ENCODE results near the gene TBCEL.
"Not testable (repeated sequence)": the region's sequence is repeated elsewhere in the genome, so short reads cannot be mapped to it uniquely, and the experiment has no call there.

The TBCEL gene

DNA sequence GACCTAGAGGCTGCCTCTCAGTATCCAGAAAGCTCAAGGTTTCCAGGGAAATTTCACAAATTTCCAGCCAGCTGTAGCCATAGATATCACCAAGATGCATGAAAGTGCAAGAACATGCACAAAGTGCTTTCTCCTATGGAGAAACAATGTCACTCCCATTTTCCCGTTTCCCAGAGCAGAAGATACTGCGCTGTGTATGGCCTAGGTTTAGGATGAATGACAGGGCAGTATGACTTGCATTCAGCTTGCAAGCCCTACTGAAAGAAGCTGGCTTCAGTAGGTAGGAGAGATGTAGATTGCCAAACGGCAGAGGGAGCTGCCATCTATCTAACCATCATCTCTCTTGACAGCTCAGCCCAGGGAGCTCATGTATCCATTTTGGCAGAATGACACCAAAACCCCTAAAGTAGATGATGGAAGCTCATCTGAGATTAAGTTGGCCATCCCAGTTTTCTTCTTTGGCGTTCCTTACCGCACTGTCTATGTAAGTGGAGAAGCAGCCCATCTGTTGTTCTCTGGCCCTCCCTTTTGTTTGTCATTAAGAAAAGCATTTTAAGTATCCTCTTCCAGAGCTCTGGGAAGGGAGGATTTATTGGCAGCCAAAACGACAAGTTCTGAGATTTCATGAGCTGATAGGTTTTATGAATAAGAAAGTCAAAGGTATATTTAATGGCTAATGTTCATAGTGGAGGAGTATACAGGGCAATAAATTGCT, 81.7 kb downstream of the TBCEL start:
- no peak for DNase-seq (ENCODE audit: low read depth in 2 of 2)

GRCh38 chr11:121106812-121107211, 82.9 kb downstream of the TBCEL start:
- DNase-seq (ENCODE audit: low read depth in 2 of 2), result no peak

DNA sequence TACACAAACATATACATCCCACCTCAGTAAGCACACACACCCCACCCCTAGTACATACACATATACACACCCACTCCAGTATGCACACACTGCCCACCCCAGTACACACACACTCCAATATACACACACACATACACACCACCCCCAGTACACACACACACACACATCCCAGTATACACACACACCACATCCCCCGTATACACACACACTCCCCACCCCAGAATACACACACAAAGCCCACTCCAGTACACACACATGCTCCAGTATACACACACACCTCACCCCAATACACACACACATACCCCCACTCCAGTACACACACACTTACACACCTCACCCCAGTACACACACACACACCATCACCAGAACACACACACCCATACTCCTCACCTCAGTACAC, 84.5 kb downstream of the TBCEL start:
- DNase-seq (ENCODE audit: low read depth in 2 of 2), result no peak

- no peak for DNase-seq (ENCODE audit: low read depth in 2 of 2)
Observed at GRCh38 chr11:121109471-121109870, 85.6 kb downstream of the TBCEL start.

DNA sequence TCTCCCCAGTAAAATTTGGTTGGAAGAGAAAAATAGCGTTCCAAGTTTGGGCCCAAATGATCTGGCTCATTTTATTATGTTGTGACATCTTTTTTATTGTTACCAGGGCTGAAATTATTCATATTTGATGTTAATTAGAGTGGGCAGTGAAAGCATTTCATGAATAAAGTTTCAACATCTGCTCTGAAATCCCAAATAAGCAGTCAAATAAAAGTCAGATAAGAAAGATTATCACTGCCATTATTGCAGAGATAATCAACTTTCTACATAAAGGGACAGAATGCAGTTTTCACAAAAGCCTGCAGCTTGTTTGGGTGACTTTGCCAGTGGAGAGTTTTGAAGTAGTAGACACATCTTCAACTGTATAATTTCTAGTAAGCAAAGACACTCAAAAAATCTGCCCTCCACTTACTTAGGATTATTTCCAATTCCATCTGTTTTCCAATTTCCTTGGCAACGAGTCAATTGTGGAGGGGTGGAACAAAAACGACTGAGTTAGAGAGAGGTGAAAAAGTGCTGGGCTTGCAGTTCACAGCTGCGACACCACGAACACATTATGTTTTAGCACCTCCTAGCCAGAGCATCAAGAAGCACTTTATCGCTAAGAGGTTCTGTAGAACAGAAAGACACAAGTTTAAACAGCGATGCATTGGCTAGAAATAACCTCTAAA, 86.1 kb downstream of the TBCEL start:
- DNase-seq (ENCODE audit: low read depth in 2 of 2), result no peak

- no peak for DNase-seq (ENCODE audit: low read depth in 2 of 2)
Observed at GRCh38 chr11:121110871-121111724, 87.2 kb downstream of the TBCEL start.

GRCh38 chr11:121112498-121113455, 88.9 kb downstream of the TBCEL start:
- DNase-seq (ENCODE audit: low read depth in 2 of 2), result peak; percentile 25 to 28

- no peak for DNase-seq (ENCODE audit: low read depth in 2 of 2)
Observed at GRCh38 chr11:121113611-121114010, 89.7 kb downstream of the TBCEL start.

- not testable (repeated sequence) for DNase-seq (ENCODE audit: low read depth in 2 of 2)
Observed at GRCh38 chr11:121115024-121115423, 91.1 kb downstream of the TBCEL start.

DNA sequence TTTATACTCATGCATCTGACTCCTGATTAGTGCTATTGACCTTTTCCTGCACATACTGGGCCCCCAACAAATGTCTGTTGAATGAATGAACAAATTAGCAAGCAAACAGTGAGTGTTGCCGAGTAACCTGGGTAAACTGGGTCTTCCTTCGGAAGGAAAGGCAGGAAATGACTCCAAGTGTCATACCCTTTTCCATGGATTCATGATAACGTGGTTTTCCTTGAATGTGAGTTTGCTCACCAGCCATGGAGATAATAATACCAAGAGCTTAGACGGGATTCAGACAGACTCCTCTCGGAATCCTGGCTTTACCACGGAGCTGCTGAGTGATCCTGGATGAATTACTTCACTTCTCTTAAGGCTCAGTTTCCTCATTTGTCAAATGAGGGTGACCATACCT, 93.9 kb downstream of the TBCEL start:
- DNase-seq (ENCODE audit: low read depth in 2 of 2), result no peak

GRCh38 chr11:121119440-121119839, 95.5 kb downstream of the TBCEL start:
- no peak for DNase-seq (ENCODE audit: low read depth in 2 of 2)

GRCh38 chr11:121122328-121122727, 98.4 kb downstream of the TBCEL start:
- DNase-seq (ENCODE audit: low read depth in 2 of 2), result no peak

GRCh38 chr11:121123496-121124069, 99.7 kb downstream of the TBCEL start:
- DNase-seq (ENCODE audit: low read depth in 2 of 2), result no peak

DNA sequence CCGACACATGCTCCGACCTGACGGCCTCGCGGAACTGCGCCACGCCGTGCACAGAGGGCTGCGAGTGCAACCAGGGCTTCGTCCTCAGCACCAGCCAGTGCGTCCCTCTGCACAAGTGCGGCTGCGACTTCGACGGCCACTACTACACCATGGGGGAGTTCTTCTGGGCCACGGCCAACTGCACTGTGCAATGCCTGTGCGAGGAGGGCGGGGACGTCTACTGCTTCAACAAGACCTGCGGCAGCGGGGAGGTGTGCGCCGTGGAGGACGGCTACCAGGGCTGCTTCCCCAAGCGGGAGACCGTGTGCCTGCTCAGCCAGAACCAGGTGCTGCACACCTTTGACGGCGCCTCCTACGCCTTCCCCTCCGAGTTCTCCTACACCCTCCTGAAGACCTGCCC, 103.9 kb downstream of the TBCEL start:
- no peak for DNase-seq (ENCODE audit: low read depth in 2 of 2)

- DNase-seq (ENCODE audit: low read depth in 2 of 2), result no peak
Observed at GRCh38 chr11:121129362-121130340, 105.7 kb downstream of the TBCEL start.

- no peak for DNase-seq (ENCODE audit: low read depth in 2 of 2)
Observed at GRCh38 chr11:121131656-121132055, 107.8 kb downstream of the TBCEL start.

- no peak for DNase-seq (ENCODE audit: low read depth in 2 of 2)
Observed at GRCh38 chr11:121132211-121132976, 108.5 kb downstream of the TBCEL start.

- no peak for DNase-seq (ENCODE audit: low read depth in 2 of 2)
Observed at GRCh38 chr11:121134741-121135312, 110.9 kb downstream of the TBCEL start.

DNA sequence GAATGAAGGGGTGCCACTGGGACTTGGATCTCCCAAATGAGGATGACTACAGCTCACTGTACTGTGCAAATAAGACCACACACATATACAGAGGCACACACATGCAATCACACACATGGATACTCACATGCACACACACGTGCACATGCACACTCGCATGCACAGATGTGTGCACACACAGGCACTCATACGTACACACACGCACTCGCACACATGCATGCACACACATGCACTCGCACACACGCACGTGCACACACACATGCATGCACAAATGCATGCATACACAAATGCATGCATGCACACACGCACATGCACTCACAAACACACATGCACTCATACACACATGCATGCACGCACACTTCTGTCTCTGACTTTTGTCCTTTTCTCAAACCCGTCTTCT, 113.1 kb downstream of the TBCEL start:
- DNase-seq (ENCODE audit: low read depth in 2 of 2), result no peak

Data from fibroblast of skin of left biceps (primary cell).